Neural progenitor cell (in vitro differentiated cells): ENCODE measurements around the gene ADAMTS5. TPM values are rescaled to one million over a fixed set of nuclear protein-coding genes. Genes with fewer than 3 reads are reported as not detected.

Source experiments
- DNase-seq: peaks from one replicate; pipeline ENCODE4 v3.0.0-alpha.2; 2016; ENCODE audit warnings: low spot score
- H2AFZ ChIP-seq: fragments of 200-600 bp; sonication (generic); replicated peaks from 2 replicates; pipeline ENCODE4 v1.6.1; 2016; ENCODE audit warnings: antibody characterized with exemption
- H3F3A ChIP-seq: fragments of 200-600 bp; sonication (generic); 2 replicates; pipeline ENCODE4 v1.6.1; 2016; ENCODE audit warnings: antibody characterized with exemption, low read depth
- H3K27ac ChIP-seq: fragments of 200-600 bp; sonication (generic); 2 replicates; pipeline ENCODE4 v1.5.1; 2016; ENCODE audit warnings: mild to moderate bottlenecking
- H3K27me3 ChIP-seq: fragments of 200-600 bp; sonication (generic); 2 replicates; pipeline ENCODE4 v1.6.1; 2016; ENCODE audit warnings: mild to moderate bottlenecking, moderate library complexity
- H3K36me3 ChIP-seq: fragments of 200-600 bp; sonication (generic); 2 replicates; pipeline ENCODE4 v1.5.1; 2016
- H3K4me1 ChIP-seq: fragments of 200-600 bp; sonication (generic); 2 replicates; pipeline ENCODE4 v1.6.1; 2016; ENCODE audit warnings: mixed run types
- H3K4me2 ChIP-seq: fragments of 200-600 bp; sonication (generic); 2 replicates; pipeline ENCODE4 v1.6.1; 2016
- H3K4me3 ChIP-seq: fragments of 200-600 bp; sonication (generic); 2 replicates; pipeline ENCODE4 v1.5.1; 2016
- H3K79me2 ChIP-seq: fragments of 200-600 bp; sonication (generic); 2 replicates; pipeline ENCODE4 v1.6.1; 2016; ENCODE audit warnings: low read depth
- H3K9ac ChIP-seq: fragments of 200-600 bp; sonication (generic); 2 replicates; pipeline ENCODE4 v1.6.1; 2016
- H3K9me3 ChIP-seq: fragments of 200-600 bp; sonication (generic); 2 replicates; pipeline ENCODE4 v1.5.1; 2016; ENCODE audit warnings: low read depth
- H4K20me1 ChIP-seq: fragments of 200-600 bp; sonication (generic); 2 replicates; pipeline ENCODE4 v1.6.1; 2016; ENCODE audit warnings: low read depth
- H3K27ac Mint-ChIP-seq: 3 replicates; pipeline ENCODE4 v1.8.0; 2021; ENCODE audit warnings: mixed read lengths
- H3K27me3 Mint-ChIP-seq: 2 replicates; pipeline ENCODE4 v1.8.0; 2022; ENCODE audit warnings: low read depth, mild to moderate bottlenecking, inconsistent platforms, moderate library complexity, mixed read lengths; ENCODE audit not compliant: insufficient read depth
- H3K36me3 Mint-ChIP-seq: 3 replicates; pipeline ENCODE4 v1.8.0; 2021; ENCODE audit warnings: mixed read lengths
- H3K4me1 Mint-ChIP-seq: 3 replicates; pipeline ENCODE4 v1.8.0; 2021; ENCODE audit warnings: mixed read lengths
- H3K4me3 Mint-ChIP-seq: 3 replicates; pipeline ENCODE4 v1.8.0; 2021; ENCODE audit warnings: mild to moderate bottlenecking, moderate library complexity, mixed read lengths
- H3K9me3 Mint-ChIP-seq: 3 replicates; pipeline ENCODE4 v1.8.0; 2020; ENCODE audit warnings: mixed read lengths
- EZH2 ChIP-seq: fragments of 200-600 bp; sonication (generic); IDR thresholded peaks from 2 replicates; pipeline ENCODE4 v1.6.1; 2017; ENCODE audit warnings: antibody characterized with exemption, mild to moderate bottlenecking, moderate library complexity
- EZH2phosphoT487 ChIP-seq: fragments of 200-600 bp; sonication (generic); IDR thresholded peaks from 2 replicates; pipeline ENCODE4 v1.6.1; 2017; ENCODE audit warnings: antibody characterized with exemption
- total RNA-seq: library from RNA; depleted of rRNA; stranded (reverse); fragments of >200 nt; gene quantifications from 2 replicates; pipeline ENCODE4 v1.2.3, GENCODE V29; 2015; ENCODE audit warnings: low replicate concordance
- TF ChIP-seq, protein P1 (sequence below): fragments of 200-600 bp; sonication (generic); IDR thresholded peaks from 2 replicates; pipeline ENCODE4 v1.5.1; 2017; ENCODE audit warnings: antibody characterized with exemption, mild to moderate bottlenecking

Gene ADAMTS5
- total RNA-seq, 1 donor from 2014 or later: not detected

DNA sequence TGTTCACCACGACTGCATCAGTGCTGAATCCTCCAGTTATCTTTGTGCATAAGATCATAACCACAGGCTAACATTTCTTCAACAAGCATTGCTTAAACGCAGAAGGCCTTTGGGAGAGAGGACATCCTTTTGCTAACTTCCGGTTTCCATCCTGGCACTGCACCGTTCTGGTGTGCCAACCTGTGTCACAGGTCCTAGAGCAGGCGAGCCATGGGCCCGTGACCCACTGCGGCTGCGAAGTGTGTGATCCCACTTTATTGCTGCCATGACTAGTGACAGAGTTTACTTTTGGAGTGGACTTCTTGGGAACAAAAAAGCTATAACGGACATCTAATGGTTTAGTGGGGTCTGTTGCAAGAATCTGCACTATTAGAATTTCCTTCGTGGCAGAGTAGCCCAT, 42.9 kb downstream of the ADAMTS5 start:
- no peak overlapping the region for H3K4me3 Mint-ChIP-seq
- no peaks in the 10 kb centered on the region for H3K27me3 ChIP-seq
- no peak overlapping the region for H3K4me3 ChIP-seq
- no peaks in the 10 kb centered on the region for H3K36me3 ChIP-seq
- no peak overlapping the region for H2AFZ ChIP-seq
- no peaks in the 10 kb centered on the region for H3K79me2 ChIP-seq
- no peak overlapping the region for H3K9ac ChIP-seq
- H3K9me3 ChIP-seq: no peaks in the 10 kb centered on the region
- H3K4me1 Mint-ChIP-seq: no peaks in the 10 kb centered on the region
- H3K4me1 ChIP-seq: peaks cover 7% of the 10 kb centered on the region
- no peak for TF ChIP-seq EZH2phosphoT487
- TF ChIP-seq, protein P1, sequence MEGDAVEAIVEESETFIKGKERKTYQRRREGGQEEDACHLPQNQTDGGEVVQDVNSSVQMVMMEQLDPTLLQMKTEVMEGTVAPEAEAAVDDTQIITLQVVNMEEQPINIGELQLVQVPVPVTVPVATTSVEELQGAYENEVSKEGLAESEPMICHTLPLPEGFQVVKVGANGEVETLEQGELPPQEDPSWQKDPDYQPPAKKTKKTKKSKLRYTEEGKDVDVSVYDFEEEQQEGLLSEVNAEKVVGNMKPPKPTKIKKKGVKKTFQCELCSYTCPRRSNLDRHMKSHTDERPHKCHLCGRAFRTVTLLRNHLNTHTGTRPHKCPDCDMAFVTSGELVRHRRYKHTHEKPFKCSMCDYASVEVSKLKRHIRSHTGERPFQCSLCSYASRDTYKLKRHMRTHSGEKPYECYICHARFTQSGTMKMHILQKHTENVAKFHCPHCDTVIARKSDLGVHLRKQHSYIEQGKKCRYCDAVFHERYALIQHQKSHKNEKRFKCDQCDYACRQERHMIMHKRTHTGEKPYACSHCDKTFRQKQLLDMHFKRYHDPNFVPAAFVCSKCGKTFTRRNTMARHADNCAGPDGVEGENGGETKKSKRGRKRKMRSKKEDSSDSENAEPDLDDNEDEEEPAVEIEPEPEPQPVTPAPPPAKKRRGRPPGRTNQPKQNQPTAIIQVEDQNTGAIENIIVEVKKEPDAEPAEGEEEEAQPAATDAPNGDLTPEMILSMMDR: no peak
- TF ChIP-seq EZH2: no peak
- DNase-seq: no peak
- H3K27ac Mint-ChIP-seq: no peak overlapping the region
- no peak overlapping the region for H3K27ac ChIP-seq
- no peak overlapping the region for H3K4me2 ChIP-seq
- H4K20me1 ChIP-seq: no peaks in the 10 kb centered on the region
- H3K9me3 Mint-ChIP-seq: no peaks in the 10 kb centered on the region
- no peaks in the 10 kb centered on the region for H3F3A ChIP-seq
- peaks cover 2% of the 10 kb centered on the region for H3K27me3 Mint-ChIP-seq
- no peaks in the 10 kb centered on the region for H3K36me3 Mint-ChIP-seq

GRCh38 chr21:26920055-26920454, 46.8 kb downstream of the ADAMTS5 start:
- Histone ChIP-seq H3K4me1 (peaks cover 7% of the 10 kb centered on the region), H3K4me2 (no peak overlapping the region), H3K9ac (no peak overlapping the region), H3K27me3 (no peaks in the 10 kb centered on the region), H2AFZ (no peak overlapping the region), H4K20me1 (no peaks in the 10 kb centered on the region), H3K9me3 (no peaks in the 10 kb centered on the region), H3K4me3 (no peak overlapping the region), H3K79me2 (no peaks in the 10 kb centered on the region), H3K27ac (no peak overlapping the region), H3F3A (no peaks in the 10 kb centered on the region), H3K36me3 (no peaks in the 10 kb centered on the region)
- no peak overlapping the region for H3K27ac Mint-ChIP-seq
- peaks cover 7% of the 10 kb centered on the region for H3K4me1 Mint-ChIP-seq
- H3K36me3 Mint-ChIP-seq: no peaks in the 10 kb centered on the region
- no peak overlapping the region for H3K4me3 Mint-ChIP-seq
- DNase-seq: no peak
- peaks cover 2% of the 10 kb centered on the region for H3K27me3 Mint-ChIP-seq
- peaks cover 3% of the 10 kb centered on the region for H3K9me3 Mint-ChIP-seq
- TF ChIP-seq EZH2phosphoT487 (no peak), EZH2 (no peak)
- TF ChIP-seq, protein P1: no peak

- H3K4me3 ChIP-seq: no peak overlapping the region
- H3K27me3 ChIP-seq: no peaks in the 10 kb centered on the region
- H3K4me1 Mint-ChIP-seq: peaks cover 7% of the 10 kb centered on the region
- no peaks in the 10 kb centered on the region for H3K36me3 ChIP-seq
- no peak overlapping the region for H2AFZ ChIP-seq
- H3K36me3 Mint-ChIP-seq: no peaks in the 10 kb centered on the region
- no peak overlapping the region for H3K4me2 ChIP-seq
- no peaks in the 10 kb centered on the region for H3K9me3 ChIP-seq
- no peak overlapping the region for H3K27ac Mint-ChIP-seq
- H3K79me2 ChIP-seq: no peaks in the 10 kb centered on the region
- peaks cover 5% of the 10 kb centered on the region for H3K4me1 ChIP-seq
- H3F3A ChIP-seq: no peaks in the 10 kb centered on the region
- no peak overlapping the region for H3K4me3 Mint-ChIP-seq
- H3K9ac ChIP-seq: no peak overlapping the region
- H3K27me3 Mint-ChIP-seq: peaks cover 4% of the 10 kb centered on the region
- TF ChIP-seq EZH2 (no peak), EZH2phosphoT487 (no peak)
- TF ChIP-seq, protein P1: no peak
- H3K27ac ChIP-seq: no peak overlapping the region
- no peaks in the 10 kb centered on the region for H4K20me1 ChIP-seq
- peaks cover 10% of the 10 kb centered on the region for H3K9me3 Mint-ChIP-seq
- DNase-seq: no peak
These were observed 48.4 kb downstream of the ADAMTS5 start for GRCh38 chr21:26918323-26919079.
